ENCODE data around the gene TCERG1L. TPM values are rescaled to one million over a fixed set of nuclear protein-coding genes. Genes with fewer than 3 reads are reported as not detected.
"Not testable (repeated sequence)": the region's sequence is repeated elsewhere in the genome, so short reads cannot be mapped to it uniquely, and the experiment has no call there.

TCERG1L gene
- polyA plus RNA-seq, 5 donors, result 0.36 to 0.68 (median 0.50) TPM

DNA sequence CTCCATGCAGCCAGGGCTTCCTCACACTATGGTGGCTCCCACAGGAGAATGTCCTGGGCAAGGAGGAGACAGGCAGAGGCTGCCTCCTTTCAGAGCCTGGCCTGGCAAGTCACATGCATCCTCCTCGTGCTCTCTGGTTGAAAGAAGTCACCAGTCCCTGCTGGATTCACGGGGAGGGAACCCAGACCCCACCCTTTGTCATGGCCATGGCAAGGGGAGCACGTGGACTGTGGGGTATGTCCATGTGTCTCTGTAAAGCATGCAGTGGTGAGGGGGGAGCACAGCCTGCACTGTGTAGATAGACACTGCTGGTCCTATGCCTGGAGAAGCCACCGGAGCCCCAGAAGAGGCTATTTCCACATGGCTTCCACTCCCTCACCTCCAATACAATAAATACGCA, 225.0 kb downstream of the TCERG1L start:
- no peak for DNase-seq

DNA sequence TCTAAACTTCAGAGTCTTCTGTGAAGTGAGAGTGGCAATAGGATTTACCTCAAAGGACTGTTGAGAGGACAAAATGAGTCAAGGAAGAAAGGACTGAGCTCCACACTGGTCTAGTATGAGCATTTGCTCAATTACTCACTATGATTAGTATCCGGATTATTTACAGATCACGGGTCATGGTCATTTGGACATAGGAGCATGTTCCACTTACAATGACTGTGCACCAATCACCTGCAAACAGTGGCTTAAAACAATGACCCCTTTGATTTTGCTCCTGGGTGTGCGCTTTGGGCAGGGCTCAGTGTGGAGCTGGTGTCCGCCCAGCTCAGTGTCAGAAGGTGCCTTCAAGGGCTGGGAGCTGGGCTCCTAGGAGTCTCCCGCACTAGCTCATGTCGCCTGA, 225.4 kb downstream of the TCERG1L start:
- no peak for DNase-seq

DNA sequence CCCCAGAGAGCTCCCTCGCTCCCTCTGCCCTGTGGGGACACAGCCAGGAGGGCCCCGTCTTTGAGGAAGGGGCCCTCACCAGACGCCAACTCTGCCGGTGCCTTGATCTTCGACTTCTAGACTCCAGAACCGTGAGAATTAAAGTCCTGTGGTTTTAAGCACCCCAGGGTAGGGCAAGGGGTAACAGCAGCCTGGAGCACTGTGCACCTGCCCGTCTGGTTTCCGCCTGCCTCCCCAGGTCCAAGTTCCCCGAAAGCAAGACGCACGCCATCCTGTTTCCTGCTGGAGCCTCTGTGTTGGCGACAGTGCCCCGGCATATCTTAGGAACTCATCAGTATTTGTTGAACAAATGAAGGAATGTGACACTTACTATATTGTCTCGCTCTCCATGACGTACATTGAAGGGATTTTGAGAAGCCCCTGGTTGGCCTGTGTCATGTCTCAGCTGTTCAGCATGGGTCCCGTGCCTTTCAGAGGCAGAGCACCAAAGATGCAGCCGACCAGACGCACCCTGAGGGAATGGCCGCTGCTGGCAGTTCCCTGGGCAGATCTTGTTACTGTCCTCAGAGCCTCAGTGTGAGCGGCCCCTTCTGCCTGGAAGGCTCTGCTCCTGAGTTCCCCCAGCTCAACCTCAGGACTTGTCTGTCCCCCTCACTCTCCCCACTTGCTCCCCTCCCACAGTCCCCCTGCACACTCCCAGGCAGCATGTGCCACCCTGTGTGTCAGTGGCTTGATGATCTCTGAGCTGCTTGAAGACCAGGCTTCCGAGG, 226.2 kb downstream of the TCERG1L start:
- no peak for DNase-seq

DNA sequence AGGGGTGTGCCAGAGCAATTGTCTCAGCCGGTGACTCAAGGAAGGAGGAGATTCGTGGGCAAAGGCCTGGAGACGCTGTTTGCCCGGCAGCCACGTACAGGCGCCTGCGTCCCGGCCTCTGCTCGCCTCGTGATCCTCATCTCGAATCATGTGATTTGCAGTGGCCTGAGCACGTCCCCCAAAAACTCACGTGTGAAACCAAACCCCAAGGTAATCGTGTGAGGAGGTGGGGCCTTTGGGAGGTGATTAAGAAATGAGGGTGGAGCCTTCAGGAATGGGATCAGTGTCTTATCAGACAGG, 226.8 kb downstream of the TCERG1L start:
- no peak for DNase-seq

DNA sequence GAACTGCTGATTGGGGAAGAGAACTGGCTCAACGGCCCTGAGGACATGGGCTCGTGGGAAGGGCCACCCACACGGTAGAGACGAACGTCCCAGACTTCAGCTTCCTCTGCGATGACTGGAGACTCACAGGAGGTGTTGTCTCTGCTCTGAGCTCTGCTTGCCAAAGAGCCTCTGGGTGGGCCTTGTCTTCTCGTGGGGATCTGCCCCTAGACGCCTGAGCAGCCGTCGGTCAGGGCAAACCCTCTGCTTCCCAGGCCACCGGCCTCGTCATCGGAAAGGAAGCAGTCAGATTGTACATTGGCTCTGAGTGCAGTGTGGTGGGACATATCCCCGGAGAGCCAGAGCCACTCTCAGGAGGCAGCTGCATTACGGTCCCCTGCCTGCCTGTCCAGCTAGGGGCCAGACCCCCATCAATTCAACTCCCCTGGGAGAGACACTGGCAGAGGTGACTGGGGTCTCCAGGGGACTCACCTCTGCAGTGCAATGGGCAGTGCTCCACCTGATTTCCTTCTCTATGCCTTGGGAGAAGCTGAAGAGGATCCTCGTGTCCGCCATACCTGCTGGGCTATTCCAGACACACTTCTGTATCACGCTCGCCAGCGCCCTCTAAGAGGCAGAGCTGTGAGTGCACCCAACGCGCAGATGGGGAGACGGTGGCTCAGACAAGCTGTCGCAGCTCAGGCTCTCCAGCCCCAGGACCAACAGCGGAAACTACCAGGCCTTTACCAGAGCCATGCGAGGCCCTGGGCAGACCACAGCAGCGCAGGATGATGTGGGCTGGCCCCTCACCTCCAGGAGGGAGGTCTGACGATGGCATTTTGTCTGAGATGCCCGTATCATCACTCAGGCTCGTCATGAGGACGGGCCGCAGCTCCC, 227.4 kb downstream of the TCERG1L start:
- no peak for DNase-seq

DNA sequence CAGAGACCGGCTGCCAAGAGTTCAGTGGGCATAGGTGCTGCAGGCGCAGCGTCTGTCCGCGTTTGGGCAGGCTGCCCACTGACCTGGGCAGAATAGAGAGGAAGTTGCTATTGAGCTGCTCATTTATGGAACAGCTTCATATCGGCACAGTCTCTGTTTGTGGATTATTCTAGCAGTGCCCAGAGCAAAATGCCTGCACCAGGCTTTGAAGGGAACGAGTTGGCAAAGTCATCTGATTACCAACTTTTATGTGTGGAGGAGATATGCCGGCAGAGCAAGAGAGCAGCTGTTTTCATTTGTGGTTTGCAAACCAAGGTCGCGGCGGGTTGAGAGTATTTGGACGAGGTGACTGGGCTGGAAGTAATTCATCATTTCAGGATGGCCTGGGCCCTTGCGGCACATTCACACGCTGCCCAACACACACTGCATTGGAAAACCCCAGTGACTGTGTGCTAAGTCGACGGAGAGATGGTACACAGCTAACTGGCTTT, 228.5 kb downstream of the TCERG1L start:
- DNase-seq, result no peak

DNA sequence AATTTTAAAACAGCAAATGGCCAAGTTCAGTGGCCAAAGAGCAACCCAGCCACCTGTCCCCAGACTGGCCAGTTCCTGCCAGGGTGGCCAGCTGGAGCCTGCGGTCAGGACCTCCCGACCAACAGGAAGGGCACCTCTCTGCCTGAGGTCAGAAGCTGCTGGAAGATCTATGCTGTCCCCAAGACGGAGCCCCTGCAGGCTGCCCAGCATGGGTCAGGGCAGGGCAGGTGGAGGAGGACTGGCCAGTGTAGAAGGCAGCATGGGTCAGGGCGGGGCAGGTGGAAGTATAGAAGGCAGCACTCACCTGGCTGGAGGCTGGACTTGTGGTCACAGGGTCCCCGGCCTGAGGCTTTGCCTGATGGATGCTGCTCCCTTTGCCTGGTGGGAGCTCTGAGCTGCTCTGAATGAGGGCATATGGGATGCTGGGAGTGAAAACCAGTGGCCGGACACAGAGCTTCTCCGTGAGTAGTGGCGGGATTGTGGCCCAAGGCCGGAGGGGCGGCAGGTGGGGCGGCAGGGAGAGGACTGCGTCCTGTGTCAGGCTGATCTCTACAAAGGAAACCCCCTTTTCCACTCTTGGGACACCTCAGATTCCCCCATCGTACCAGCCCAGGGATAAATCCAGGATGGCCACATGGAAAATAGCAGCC, 229.2 kb downstream of the TCERG1L start:
- DNase-seq, result no peak

DNA sequence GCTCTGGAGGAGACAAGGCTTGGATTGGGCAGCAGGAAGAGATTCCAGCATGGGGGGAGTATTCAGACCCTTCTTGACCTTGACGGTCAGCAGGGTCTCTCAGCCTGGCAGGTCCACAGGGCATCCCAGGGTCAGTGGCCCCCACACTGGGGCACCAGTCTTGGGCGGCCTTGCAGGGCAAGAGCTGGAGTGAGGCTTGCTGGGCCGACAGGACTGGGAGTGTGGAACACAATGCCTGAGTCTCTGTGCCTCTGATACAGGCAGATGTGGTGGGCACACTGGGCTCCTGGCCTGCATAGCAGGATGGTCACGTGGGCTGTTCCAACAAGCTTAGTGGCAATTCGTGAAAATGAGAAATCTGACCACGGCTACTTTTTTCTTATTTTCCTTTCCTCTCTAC, 229.7 kb downstream of the TCERG1L start:
- no peak for DNase-seq

DNA sequence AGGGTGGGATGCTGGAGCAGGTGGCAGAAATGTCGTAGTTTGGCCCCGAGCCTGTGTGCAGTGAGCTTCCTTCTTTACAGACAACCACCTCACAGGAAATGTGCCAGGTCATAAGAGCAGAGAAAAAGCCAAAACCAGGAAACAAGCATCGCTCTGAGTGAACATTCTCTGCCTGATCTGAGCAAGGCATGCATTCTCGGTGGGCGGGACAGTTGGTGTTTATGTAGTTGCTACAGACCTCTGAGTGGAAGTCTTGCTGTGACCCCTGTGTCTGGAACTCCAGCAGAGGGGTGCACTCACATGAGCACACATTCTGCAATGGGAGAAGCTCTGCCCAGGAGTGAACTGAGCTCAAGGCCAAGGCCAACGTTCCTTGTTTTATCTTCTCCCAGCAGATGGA, 230.1 kb downstream of the TCERG1L start:
- DNase-seq, result no peak

DNA sequence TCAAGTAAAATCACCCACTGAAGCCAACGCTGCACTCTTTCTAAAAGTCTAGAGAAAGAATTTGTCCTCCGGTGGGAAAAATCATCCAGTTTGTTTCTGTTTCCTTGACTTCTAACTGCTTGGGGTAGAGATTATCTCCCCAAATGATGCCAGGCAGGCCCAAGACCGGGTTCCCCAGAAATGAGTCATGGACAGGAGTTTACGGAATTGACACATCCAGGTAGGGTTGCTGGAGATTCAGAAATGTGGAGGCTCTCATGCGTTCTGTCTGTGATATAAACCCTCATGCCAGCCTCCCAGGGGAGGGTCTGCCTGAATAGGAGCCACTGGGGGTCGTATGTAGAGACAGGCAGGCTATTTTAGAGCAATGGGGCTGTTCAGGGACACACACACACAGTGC, 230.9 kb downstream of the TCERG1L start:
- DNase-seq, result no peak

DNA sequence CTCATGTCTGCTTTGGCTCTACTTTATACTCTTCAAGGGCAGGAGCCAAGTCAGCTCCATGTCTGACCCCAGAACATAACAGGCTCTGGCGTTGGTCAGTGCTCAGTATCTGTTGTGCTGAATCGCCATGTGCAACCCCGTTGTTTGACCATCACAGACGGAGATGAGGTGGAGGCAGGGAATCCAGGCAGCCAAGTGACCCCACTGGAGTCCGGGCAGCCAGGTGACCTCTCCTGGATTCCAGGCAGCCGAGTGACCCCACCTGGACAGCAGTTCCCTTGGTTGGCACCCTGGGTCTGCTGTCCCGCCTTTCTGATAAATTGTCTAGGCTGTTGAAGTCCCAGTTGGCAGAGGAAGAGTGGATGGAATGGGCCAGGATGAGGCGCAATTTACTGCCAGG, 232.2 kb downstream of the TCERG1L start:
- DNase-seq, result no peak

DNA sequence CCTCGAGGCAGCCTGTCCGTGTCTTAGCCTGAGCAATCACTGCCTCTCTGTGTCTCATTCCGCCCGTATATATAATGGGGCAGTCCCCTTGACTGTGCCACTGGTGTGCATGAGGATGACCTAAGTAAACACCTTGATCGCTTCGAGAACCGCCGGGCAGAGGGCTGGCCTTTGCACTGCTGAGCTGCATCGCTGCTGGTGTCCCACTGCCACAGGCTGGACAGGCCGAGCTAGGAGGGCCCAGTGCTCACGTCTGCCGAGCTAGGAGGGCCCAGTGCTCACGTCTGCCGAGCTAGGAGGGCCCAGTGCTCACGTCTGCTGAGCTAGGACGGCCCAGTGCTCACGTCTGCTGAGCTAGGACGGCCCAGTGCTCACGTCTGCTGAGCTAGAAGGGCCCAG, 232.6 kb downstream of the TCERG1L start:
- not testable (repeated sequence) for DNase-seq

DNA sequence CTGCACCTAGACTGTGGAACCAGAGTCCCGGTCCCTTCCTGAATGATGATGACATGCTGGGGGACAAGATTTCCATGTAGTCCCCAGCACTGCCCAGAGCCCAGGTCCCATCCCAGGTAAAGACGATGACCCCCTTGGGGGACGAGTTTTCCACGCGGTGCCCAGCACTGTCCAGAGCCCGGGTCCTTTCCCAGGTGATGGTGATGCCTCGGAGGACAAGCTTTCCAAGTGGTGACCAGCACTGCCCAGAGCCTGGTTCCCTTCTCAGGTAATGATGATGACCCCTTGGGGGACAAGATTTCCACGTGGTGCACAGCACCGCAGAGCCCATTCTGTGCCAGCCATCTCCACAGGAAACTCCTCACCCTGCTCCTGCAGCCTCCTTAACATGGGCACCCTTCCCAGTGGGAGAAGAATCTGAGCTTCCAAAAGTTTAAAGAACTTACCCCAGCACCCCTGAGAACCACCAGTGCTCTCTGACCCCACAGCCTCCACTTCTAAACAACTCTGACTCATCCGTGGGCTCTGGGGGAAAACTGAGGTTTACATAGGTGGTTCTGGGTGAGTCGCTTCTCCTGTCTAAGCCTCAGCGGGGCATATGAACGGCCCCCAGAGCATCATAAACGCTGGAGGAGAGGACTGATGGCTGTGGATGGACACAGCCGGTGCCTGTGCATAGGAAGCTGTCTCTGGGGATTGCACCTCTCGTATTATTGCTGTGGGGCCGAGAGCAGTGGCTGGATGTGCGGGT, 233.2 kb downstream of the TCERG1L start:
- no peak for DNase-seq

DNA sequence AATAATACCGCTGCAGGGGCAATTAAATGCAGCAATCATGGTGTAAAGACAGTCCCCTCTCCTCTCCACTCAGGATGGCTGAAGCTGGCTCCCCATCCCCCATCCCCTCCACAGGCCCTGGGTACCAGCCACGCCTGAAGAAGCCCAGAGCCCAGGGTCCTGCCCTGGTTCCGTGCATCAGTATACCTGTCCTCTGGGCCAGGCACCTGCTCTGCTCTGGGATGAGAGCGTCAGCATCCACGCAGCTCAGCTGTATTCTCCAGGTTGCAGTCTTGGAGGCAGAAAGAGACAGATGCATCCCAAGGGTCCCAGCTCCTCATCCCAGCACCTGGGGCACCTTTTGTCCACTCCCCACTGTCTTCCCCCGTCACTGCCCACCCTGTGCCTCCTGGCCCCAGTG, 233.8 kb downstream of the TCERG1L start:
- DNase-seq, result no peak

DNA sequence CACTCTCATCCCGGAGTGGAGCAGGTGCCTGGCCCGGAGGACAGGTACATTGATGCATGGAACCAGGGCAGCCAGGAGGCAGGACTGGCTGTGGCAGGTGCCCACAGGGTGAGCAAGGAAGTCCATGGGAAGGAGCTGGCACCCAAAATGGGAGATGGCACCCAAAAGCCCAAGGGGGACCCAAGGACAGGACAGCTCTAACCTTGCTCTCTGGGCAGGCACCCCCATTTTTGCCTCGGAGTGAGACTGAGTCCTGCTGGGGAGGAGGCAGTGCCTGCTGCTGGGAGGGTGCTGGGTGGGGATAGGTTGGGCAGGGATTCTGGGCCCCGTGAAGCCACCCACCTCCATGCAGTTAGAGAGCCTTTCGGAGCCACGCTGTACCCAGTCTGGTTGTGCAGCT, 234.5 kb downstream of the TCERG1L start:
- no peak for DNase-seq

DNA sequence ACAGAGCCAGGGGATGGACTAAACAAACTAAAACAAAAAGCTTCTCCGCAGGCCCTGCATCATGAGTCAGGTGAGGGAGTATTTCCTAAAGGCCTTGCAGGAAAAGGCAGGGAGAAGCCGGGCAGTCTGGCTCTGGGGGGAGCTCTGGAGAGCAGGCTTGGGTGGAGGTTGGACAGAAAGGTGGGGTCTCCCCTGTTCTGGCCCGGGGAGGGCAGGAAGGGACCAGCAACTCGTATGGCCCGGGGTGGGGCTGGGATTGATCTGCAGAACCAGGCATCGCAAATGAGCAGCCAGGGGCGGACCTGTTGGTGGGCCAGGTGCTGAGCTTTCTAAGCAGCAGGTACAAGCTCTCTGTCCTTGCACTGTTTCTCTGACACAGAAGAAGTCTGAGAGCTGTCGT, 235.2 kb downstream of the TCERG1L start:
- DNase-seq, result no peak

DNA sequence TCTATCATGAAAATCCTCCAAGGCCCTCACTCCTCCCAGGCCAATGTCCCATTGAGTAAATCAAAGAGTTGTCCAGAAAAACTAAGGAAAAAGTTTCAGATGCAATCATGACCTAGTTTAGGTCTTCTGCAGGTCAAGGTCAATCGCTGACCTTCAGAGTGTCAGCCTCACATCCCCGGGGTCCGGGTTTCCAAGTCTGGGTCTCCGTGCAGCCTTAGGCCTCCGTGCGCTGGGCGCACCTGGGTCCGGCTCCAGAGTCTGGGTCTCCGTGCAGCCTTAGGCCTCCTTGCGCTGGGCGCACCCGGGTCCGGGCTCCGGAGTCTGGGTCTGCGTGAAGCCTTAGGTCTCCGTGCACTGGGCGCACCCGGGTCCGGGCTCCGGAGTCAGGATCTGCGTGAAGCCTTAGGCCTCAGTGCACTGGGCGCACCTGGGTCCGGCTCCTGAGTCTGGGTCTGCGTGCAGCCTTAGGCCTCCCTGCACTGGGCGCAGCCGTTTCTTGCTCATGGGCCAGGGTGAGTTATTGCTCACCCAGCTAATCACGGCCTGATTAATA, 236.2 kb downstream of the TCERG1L start:
- no peak for DNase-seq

DNA sequence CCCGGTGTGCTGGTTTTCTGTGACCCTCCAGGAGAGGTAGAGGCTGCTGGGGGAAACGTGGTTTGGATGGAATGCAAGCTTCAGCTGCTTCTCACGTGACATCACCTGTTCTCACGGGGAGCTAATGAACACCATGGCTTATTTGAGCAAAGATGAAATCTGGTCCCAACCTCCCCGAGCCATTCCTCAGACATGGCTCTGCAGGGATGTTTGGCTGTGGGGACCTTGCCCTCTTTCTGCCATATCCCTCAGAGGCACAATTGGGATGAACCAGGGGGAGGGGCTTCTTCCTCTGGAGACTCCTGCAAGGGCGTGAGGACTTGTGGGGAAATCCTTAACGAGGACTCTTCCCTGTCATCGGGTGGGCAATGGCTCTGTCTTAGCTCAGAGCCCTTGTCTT, 236.8 kb downstream of the TCERG1L start:
- no peak for DNase-seq

DNA sequence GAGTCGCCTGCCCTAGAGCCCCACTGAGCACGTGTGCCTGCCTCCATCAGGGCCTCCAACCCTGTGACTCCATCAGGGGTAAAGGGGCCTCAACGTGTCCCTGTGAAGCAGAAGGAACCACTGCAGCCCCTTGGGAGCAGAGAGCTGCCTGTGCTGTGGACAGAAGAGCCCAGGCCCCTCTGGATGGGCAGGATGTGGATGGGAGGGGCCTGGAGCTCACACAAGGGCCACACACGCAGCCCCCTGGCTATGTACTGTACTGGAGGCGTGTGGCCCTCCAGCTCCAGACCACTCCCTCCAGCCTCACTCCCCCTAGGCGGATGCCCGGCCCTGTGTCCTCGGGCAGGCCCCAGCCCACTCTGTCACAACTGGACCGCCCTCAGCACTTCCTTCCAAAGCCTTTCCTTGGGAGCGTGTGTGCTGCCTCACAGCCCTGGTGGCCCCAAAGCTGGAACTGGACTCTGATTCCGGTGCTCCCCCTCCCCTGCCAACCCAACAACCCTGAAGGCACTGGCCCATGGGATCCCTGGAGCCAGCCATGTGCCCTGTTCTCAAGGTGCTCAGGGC, 238.0 kb downstream of the TCERG1L start:
- DNase-seq, result no peak

DNA sequence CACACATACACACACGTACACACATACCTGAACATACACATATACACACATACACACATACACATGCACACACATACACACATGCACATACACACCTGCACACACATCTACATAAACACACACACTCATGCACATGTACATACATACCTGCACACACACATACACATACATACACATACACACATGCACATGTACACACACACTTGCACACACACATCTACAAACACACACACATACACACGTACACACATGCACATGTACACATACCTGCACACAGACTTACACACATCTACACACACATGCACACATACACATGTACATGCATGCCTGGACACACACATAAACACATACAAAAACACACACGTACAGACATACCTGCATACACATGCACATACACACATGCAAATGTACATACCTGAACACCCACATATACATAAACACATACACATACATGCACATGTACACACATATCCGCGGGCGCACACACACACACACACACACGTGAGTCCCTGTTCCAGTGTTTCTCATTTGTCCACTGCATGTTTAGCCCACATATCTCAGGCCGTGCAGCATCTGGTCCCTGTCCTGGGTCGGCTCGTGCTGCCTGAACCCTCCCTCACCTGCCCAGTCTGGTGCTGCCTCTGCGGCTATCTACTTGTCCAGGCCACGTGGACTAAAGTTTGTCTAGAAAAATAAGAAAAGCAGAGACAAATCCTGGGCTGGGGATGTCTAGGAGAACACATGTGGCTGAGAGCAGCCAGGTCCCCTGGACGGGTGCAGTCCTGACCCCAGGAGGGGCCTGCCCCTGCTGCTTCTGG, 238.7 kb downstream of the TCERG1L start:
- DNase-seq, result no peak

Data from right lung (tissue), 5 donors.